Calu3 (cell line): ENCODE results near the gene NRIP1. TPM values are rescaled to one million over a fixed set of nuclear protein-coding genes. Genes with fewer than 3 reads are reported as not detected.

Source experiments
- BruUV-seq: library from RNA; stranded (reverse); fragments of 400-500 nt; replicated peaks from 2 replicates; lab custom pipeline; 2021; lab: Mats Ljungman, UMichigan
- CTCF ChIA-PET: fragments of 300-600 bp; sonication (Branson Sonifier 250); formaldehyde crosslinking; loops from one replicate; lab custom pipeline; 2022; ENCODE audit warnings: antibody characterized with exemption; lab: Charles Lee
- DNase-seq: peaks from one replicate; pipeline ENCODE4 v3.0.0; 2022
- H3K27ac Mint-ChIP-seq: one replicate; pipeline ENCODE4 v1.8.0; 2022; ENCODE audit warnings: mixed read lengths; ENCODE audit not compliant: unreplicated experiment
- H3K27me3 Mint-ChIP-seq: one replicate; pipeline ENCODE4 v1.8.0; 2022; ENCODE audit warnings: mixed read lengths; ENCODE audit not compliant: unreplicated experiment
- H3K36me3 Mint-ChIP-seq: one replicate; pipeline ENCODE4 v1.8.0; 2022; ENCODE audit warnings: mild to moderate bottlenecking, moderate library complexity, mixed read lengths; ENCODE audit not compliant: insufficient read depth, unreplicated experiment
- H3K4me1 Mint-ChIP-seq: one replicate; pipeline ENCODE4 v1.8.0; 2022; ENCODE audit warnings: mild to moderate bottlenecking, low read depth, mixed read lengths; ENCODE audit not compliant: unreplicated experiment
- H3K4me3 Mint-ChIP-seq: one replicate; pipeline ENCODE4 v1.8.0; 2022; ENCODE audit warnings: mild to moderate bottlenecking, low read depth, moderate library complexity, mixed read lengths; ENCODE audit not compliant: unreplicated experiment
- H3K9me3 Mint-ChIP-seq: one replicate; pipeline ENCODE4 v1.8.0; 2022; ENCODE audit warnings: low read depth, mixed read lengths; ENCODE audit not compliant: unreplicated experiment
- intact Hi-C: fragments of 100-400 bp; cut with micrococcal nuclease; formaldehyde crosslinking; loops from one replicate; pipeline ENCODE4 v1.10.0; 2022; ENCODE audit not compliant: unreplicated experiment
- total RNA-seq: library from RNA; stranded (reverse); gene quantifications from 2 replicates; pipeline ENCODE4 v1.2.3, GENCODE V29; 2022
- TF ChIP-seq, protein P1 (sequence below): fragments of 200-600 bp; IDR thresholded peaks from one replicate; pipeline ENCODE4 v1.8.0; 2022; ENCODE audit warnings: antibody characterized with exemption; ENCODE audit not compliant: unreplicated experiment

The NRIP1 gene
- total RNA-seq, 1 experiment from 2014 or later, result 58.7 TPM

DNA sequence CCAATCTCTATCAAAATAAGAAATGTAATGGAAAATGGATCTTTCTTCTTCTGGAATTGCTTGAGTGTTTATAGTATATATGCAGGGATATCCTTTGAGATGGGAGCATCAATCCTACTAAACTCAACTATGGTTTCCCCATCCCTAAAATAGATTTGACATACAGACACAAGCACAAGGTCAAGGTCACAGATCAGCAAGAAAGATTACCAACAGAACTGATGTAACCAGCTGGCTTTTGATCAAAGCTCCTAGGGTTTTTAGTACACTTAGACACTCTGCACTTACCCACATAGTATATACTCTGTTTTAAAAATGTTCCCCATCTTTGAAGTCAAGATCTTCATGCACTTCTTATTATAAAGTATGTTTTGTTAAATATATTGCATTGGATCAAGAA lies 85.5 kb downstream of the NRIP1 start:
- peaks cover 15% of the 10 kb centered on the region for H3K4me1 Mint-ChIP-seq
- H3K9me3 Mint-ChIP-seq, result no peaks in the 10 kb centered on the region
- no peak for DNase-seq
- no peak overlapping the region for H3K27ac Mint-ChIP-seq
- intact Hi-C loops, result no loop called here
- CTCF ChIA-PET, result no interaction called here
- H3K27me3 Mint-ChIP-seq, result no peaks in the 10 kb centered on the region
- H3K4me3 Mint-ChIP-seq, result no peak overlapping the region
- TF ChIP-seq, protein P1, sequence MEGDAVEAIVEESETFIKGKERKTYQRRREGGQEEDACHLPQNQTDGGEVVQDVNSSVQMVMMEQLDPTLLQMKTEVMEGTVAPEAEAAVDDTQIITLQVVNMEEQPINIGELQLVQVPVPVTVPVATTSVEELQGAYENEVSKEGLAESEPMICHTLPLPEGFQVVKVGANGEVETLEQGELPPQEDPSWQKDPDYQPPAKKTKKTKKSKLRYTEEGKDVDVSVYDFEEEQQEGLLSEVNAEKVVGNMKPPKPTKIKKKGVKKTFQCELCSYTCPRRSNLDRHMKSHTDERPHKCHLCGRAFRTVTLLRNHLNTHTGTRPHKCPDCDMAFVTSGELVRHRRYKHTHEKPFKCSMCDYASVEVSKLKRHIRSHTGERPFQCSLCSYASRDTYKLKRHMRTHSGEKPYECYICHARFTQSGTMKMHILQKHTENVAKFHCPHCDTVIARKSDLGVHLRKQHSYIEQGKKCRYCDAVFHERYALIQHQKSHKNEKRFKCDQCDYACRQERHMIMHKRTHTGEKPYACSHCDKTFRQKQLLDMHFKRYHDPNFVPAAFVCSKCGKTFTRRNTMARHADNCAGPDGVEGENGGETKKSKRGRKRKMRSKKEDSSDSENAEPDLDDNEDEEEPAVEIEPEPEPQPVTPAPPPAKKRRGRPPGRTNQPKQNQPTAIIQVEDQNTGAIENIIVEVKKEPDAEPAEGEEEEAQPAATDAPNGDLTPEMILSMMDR, result no peak
- no TSS peak for BruUV-seq
- H3K36me3 Mint-ChIP-seq, result peaks cover 11% of the 10 kb centered on the region

DNA sequence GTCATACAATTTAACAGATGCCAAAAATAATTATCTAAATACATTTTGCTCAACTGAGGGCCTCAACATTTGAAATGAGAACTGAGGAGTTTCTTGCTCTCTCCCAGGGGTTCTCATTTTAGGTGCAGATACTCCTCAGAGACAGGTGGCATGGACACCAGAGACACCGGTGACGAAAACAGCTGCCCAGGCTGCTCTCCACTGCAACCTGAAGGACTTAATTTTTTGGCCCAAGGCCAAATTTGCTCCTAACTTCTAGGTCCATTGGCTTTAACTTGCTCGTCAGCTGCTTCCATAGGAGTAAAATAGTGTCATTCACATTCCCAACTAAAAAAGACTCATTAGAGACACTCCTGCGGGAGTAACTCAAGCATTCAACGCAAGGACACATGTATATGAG lies 87.0 kb downstream of the NRIP1 start:
- CTCF ChIA-PET, result no interaction called here
- BruUV-seq, result no TSS peak
- H3K4me3 Mint-ChIP-seq, result no peak overlapping the region
- H3K36me3 Mint-ChIP-seq, result peaks cover 11% of the 10 kb centered on the region
- TF ChIP-seq, protein P1, result no peak
- no peak for DNase-seq
- no peak overlapping the region for H3K27ac Mint-ChIP-seq
- no peaks in the 10 kb centered on the region for H3K27me3 Mint-ChIP-seq
- peaks cover 6% of the 10 kb centered on the region for H3K4me1 Mint-ChIP-seq
- H3K9me3 Mint-ChIP-seq, result no peaks in the 10 kb centered on the region
- intact Hi-C loops, result no loop called here

GRCh38 chr21:14975136-14975919 lies 89.5 kb downstream of the NRIP1 start:
- CTCF ChIA-PET, result no interaction called here
- Mint-ChIP-seq H3K27ac (no peak overlapping the region), H3K9me3 (no peaks in the 10 kb centered on the region), H3K4me1 (no peaks in the 10 kb centered on the region), H3K36me3 (peaks cover 11% of the 10 kb centered on the region), H3K4me3 (no peak overlapping the region), H3K27me3 (no peaks in the 10 kb centered on the region)
- intact Hi-C loops, result no loop called here
- DNase-seq, result no peak
- no TSS peak for BruUV-seq
- TF ChIP-seq, protein P1, result no peak

- peaks cover 13% of the 10 kb centered on the region for H3K36me3 Mint-ChIP-seq
- peaks cover 4% of the 10 kb centered on the region for H3K4me1 Mint-ChIP-seq
- no peak overlapping the region for H3K4me3 Mint-ChIP-seq
- no peaks in the 10 kb centered on the region for H3K9me3 Mint-ChIP-seq
- H3K27ac Mint-ChIP-seq, result no peak overlapping the region
- no peak for DNase-seq
- CTCF ChIA-PET, result no interaction called here
- no TSS peak for BruUV-seq
- no peaks in the 10 kb centered on the region for H3K27me3 Mint-ChIP-seq
- intact Hi-C loops, result no loop called here
- TF ChIP-seq, protein P1, result no peak
Observed at GRCh38 chr21:14972678-14973077, 92.1 kb downstream of the NRIP1 start.
